ENCODE results near the gene TSPAN17. TPM values are rescaled to one million over a fixed set of nuclear protein-coding genes. Genes with fewer than 3 reads are reported as not detected.

TSPAN17 gene, protein sequence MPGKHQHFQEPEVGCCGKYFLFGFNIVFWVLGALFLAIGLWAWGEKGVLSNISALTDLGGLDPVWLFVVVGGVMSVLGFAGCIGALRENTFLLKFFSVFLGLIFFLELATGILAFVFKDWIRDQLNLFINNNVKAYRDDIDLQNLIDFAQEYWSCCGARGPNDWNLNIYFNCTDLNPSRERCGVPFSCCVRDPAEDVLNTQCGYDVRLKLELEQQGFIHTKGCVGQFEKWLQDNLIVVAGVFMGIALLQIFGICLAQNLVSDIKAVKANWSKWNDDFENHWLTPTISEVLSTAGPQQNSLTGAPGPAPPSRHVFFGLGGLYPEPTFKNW
- total RNA-seq = 39.7 and 55.1 TPM in 2 replicates

DNA sequence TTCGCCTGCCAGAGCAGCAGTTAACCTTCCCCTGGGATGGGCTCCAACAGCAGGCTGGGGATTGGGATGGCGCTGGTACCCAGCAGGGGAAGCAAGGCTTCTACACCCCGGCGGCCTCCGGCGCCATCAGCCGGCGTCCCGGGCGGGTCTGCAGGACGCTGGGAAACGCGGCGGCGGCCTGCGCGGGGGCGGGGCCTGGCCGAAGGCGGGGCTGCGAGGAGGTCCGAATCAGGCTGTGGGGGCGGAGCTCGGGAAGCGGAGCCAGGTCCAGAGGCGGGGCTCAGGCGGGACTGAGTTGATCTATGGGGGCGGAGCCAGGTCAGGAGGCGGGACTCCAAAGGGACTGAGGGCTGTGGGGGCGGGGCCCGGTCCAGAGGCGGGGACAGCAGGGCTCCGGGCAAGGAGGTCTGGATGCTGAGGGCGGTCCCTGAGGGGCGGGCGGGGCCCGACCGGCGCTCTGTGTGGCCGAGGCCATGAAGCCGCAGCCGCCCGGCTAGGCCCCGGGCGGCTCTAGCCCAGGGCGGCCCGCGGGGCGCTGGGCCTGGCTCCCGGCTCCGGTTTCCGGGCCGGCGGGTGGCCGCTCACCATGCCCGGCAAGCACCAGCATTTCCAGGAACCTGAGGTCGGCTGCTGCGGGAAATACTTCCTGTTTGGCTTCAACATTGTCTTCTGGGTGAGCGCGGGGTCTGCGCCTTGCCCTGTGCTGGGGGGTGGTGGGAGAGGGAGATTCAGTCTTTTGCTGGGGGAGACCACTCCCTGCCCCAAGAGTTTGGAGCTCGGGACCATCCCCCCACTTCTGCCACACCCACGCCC, at the start of gene TSPAN17:
TSS of gene TSPAN17 (plus strand) at position 455 of the 813 bp plus-strand sequence. CDS start at position 587, 132 bp downstream.

GRCh38 chr5:176609724-176610434, 37.4 kb upstream of the TSPAN17 start, which contains the start of gene GPRIN1:
GPRIN1 (minus strand) TSS chr5:176610156; CDS start chr5:176599834, 10,322 bp downstream.

DNA sequence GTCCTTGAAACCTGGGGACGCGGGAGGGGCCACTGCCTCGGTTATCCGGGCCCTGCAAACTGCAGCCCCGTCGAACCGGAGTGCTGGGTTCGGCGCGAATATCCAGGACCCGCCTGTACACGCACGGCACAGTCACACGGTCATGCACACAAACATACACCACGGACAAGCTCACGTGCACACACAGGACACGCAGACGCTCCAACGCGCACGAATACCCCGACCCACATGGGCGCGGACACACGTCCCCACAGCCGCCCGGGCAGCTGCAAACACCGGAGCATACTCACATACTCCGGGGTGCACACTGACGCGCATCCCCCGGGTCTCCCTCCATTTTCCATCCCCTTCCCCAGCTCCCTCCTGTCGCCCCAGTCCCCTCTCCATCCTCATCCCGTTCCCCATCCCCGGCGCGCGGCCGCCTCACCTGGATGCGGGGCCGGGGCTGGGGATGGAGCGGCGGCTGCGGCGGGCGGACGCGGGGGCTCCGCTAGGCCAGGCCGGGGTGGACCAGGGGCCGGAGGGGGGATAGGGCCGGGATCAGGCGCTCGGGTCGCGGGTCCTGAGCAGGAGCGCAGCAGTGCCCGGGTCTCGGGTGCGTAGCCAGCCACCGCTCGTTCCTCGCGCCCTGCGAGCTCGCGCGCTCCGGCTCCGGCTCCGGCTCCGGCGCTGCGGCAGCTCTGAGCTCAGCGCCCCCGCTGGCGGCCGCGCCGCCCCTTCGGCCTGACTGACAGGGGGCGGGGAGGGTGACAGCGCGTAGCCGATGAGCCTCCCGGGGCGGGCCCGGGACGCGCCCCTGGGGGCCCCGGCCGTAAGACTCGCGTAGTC, 17.2 kb upstream of the TSPAN17 start, which contains the start of the genes EIF4E1B and SNCB:
TSS of gene EIF4E1B (plus strand) at position 823 of the 828 bp plus-strand sequence. CDS start 12,113 bp downstream, outside the sequence.
TSS of gene SNCB (minus strand) at position 682 of the 828 bp plus-strand sequence. CDS start 880 bp downstream, outside the sequence.

Other genes starting within 250 kb of the TSPAN17 start
- gene CLTB, start 230.9 kb upstream of the TSPAN17 start, total RNA-seq = 88.4 and 171 TPM in 2 replicates
- 24.3 and 66.0 TPM in 2 replicates for gene FAF2, start 199.1 kb upstream of the TSPAN17 start, total RNA-seq
- gene RNF44, start 110.1 kb upstream of the TSPAN17 start, total RNA-seq = 1.6 and 8.5 TPM in 2 replicates
- gene CDHR2, start 98.1 kb upstream of the TSPAN17 start, total RNA-seq = under 0.01 TPM in 1 of 2 replicates, not detected in the other
- 2.9 and 6.0 TPM in 2 replicates for gene GPRIN1, start 37.3 kb upstream of the TSPAN17 start, total RNA-seq
- 0.16 and 1.1 TPM in 2 replicates for gene SNCB, start 16.9 kb upstream of the TSPAN17 start, total RNA-seq
- gene EIF4E1B, start 16.8 kb upstream of the TSPAN17 start, total RNA-seq = not detected in 2 replicates
- 0.97 and 3.3 TPM in 2 replicates for gene UNC5A, start 163.1 kb downstream of the TSPAN17 start, total RNA-seq

Measured in bladder microvascular endothelial cell (primary cell).